A673 (cell line): ENCODE measurements around the gene NEK6.

Source experiments
- CTCF ChIP-seq: fragments of 300-800, 200-600 bp; sonication (generic); conservative IDR thresholded peaks from 2 replicates; pipeline ENCODE4 v1.5.1; 2017; ENCODE audit warnings: low read depth, mild to moderate bottlenecking, antibody characterized with exemption, low read length, moderate library complexity, mixed read lengths
- EZH2 ChIP-seq: fragments of 200-600 bp; sonication (generic); IDR thresholded peaks from 2 replicates; pipeline ENCODE4 v1.6.1; 2017; ENCODE audit warnings: borderline replicate concordance, low read depth, mild to moderate bottlenecking, mixed read lengths, antibody characterized with exemption, low read length; ENCODE audit not compliant: poor library complexity, severe bottlenecking

DNA sequence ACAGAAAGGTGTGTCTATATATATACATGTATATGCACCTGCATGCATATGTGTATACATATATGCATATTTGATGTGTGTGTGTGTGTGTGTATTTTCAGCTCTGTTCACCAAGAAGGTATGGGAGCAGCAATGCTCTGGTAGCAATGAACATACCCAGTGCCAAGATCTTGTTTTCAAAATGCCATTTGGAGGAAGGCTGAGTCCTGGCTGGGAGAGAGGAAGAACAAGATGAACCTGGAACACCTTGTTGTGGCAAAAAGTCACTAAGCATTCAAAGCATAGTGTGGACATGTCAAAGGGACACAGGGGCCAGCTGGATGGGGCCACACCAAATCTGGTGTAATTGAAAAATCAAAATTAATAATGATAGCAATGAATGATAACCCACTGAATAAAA, 31.8 kb upstream of the NEK6 start:
- TF ChIP-seq CTCF: no peak
- no peak for TF ChIP-seq EZH2
